Peyer's patch (tissue), 4 donors: ENCODE data around the gene OXLD1. TPM values are rescaled to one million over a fixed set of nuclear protein-coding genes. Genes with fewer than 3 reads are reported as not detected.
A peak's percentile ranks its signal among the peaks of the same experiment; 100 is the strongest.
"Not testable (repeated sequence)": the region's sequence is repeated elsewhere in the genome, so short reads cannot be mapped to it uniquely, and the experiment has no call there.

Experiments
- DNase-seq, 3 donors: peaks; one replicate each; pipeline ENCODE4 v3.0.0-alpha.2; 2017 to 2019
- H3K27ac ChIP-seq, 4 donors: fragments of 200-600 bp; sonication (generic); one replicate each; pipeline ENCODE4 v1.5.1; 2016 to 2019
- H3K27me3 ChIP-seq, 2 donors: fragments of 200-600 bp; sonication (generic); one replicate each; pipeline ENCODE4 v1.5.1; 2019
- H3K36me3 ChIP-seq, 3 donors: fragments of 200-600 bp; sonication (generic); one replicate each; pipeline ENCODE4 v1.5.1; 2016 to 2019
- H3K4me1 ChIP-seq, 4 donors: fragments of 200-600 bp; sonication (generic); one replicate each; pipeline ENCODE4 v1.5.1; 2016 to 2019
- H3K4me3 ChIP-seq, 4 donors: fragments of 200-600 bp; sonication (generic); 1 replicate in 3 of 4; 2 replicates in 1 of 4; pipeline ENCODE4 v1.5.1; 2016 to 2019; ENCODE audit warnings: mild to moderate bottlenecking in 1 of 4
- H3K9me3 ChIP-seq, 4 donors: fragments of 200-600 bp; sonication (generic); one replicate each; pipeline ENCODE4 v1.5.1; 2016 to 2019; ENCODE audit warnings: mild to moderate bottlenecking in 1 of 4
- CTCF ChIP-seq, 6 experiments: fragments of 450-650 bp in 4 of 6; fragments of 200-600 bp in 2 of 6; sonication (generic) in 1 of 6; IDR thresholded peaks; one replicate each; pipeline ENCODE4 v1.5.1; 2017 to 2019; ENCODE audit warnings: antibody characterized with exemption in 6 of 6, mild to moderate bottlenecking in 3 of 6, moderate library complexity in 1 of 6
- POLR2A ChIP-seq, 2 donors: fragments of 450-650 bp; IDR thresholded peaks; one replicate each; pipeline ENCODE4 v1.5.1; 2017; ENCODE audit warnings: antibody characterized with exemption in 2 of 2, mild to moderate bottlenecking in 2 of 2, moderate library complexity in 2 of 2
- total RNA-seq, 4 donors: library from RNA; depleted of rRNA; stranded (reverse); fragments of >200 nt; gene quantifications; one replicate each; pipeline ENCODE4 v1.1.0, GENCODE V29; 2016

The OXLD1 gene
- total RNA-seq, 4 donors from 2014 or later = 1.7 to 55.4 (median 41.9) TPM

GRCh38 chr17:81676906-81677305 lies 10.5 kb upstream of the OXLD1 start:
- Histone ChIP-seq H3K4me3 (no peak overlapping the region), H3K4me1 (peaks cover 0 to under 1% (median 0%) of the 10 kb centered on the region in 4 donors), H3K27ac (no peak overlapping the region), H3K36me3 (peaks cover 0 to 29% (median 0%) of the 10 kb centered on the region in 3 donors), H3K9me3 (no peaks in the 10 kb centered on the region), H3K27me3 (no peaks in the 10 kb centered on the region)
- no peak for TF ChIP-seq POLR2A (IDR thresholded peaks at IDR 0.05)
- TF ChIP-seq CTCF (IDR thresholded peaks at IDR 0.05) = no peak
- no peak for DNase-seq

GRCh38 chr17:81675515-81676221 lies 9.3 kb upstream of the OXLD1 start:
- H3K27me3 ChIP-seq, DNase-seq, H3K4me3 ChIP-seq, H3K4me1 ChIP-seq, H3K27ac ChIP-seq, H3K9me3 ChIP-seq: not testable (repeated sequence)
- peaks cover 0 to 36% (median 0%) of the 10 kb centered on the region in 3 donors for H3K36me3 ChIP-seq
- peak; percentile 24 to 73 (median 64) for TF ChIP-seq CTCF (IDR thresholded peaks at IDR 0.05)

- no peak overlapping the region for H3K4me3 ChIP-seq
- H3K27ac ChIP-seq = no peak overlapping the region
- peaks cover 0 to 52% (median 0%) of the 10 kb centered on the region in 3 donors for H3K36me3 ChIP-seq
- H3K4me1 ChIP-seq = no peaks in the 10 kb centered on the region
- TF ChIP-seq CTCF (IDR thresholded peaks at IDR 0.05) = no peak
- TF ChIP-seq POLR2A (IDR thresholded peaks at IDR 0.05) = no peak
- no peaks in the 10 kb centered on the region for H3K27me3 ChIP-seq
- H3K9me3 ChIP-seq = no peaks in the 10 kb centered on the region
- DNase-seq = no peak
These were observed 7.3 kb upstream of the OXLD1 start for GRCh38 chr17:81673561-81674258.

GRCh38 chr17:81672954-81673353 lies 6.5 kb upstream of the OXLD1 start:
- TF ChIP-seq POLR2A (IDR thresholded peaks at IDR 0.05) = no peak
- no peak for TF ChIP-seq CTCF (IDR thresholded peaks at IDR 0.05)
- Histone ChIP-seq H3K36me3 (peaks cover 0 to 52% (median 0%) of the 10 kb centered on the region in 3 donors), H3K27me3 (no peaks in the 10 kb centered on the region)

GRCh38 chr17:81672504-81672903 lies 6.1 kb upstream of the OXLD1 start:
- DNase-seq = no peak
- H3K4me1 ChIP-seq = peaks cover 0 to 8% (median 0%) of the 10 kb centered on the region in 4 donors
- H3K4me3 ChIP-seq = no peak overlapping the region
- H3K27ac ChIP-seq = no peak overlapping the region
- H3K9me3 ChIP-seq = no peaks in the 10 kb centered on the region
- H3K36me3 ChIP-seq = peaks cover 0 to 52% (median 0%) of the 10 kb centered on the region in 3 donors
- no peak for TF ChIP-seq POLR2A (IDR thresholded peaks at IDR 0.05)
- TF ChIP-seq CTCF (IDR thresholded peaks at IDR 0.05) = no peak
- no peaks in the 10 kb centered on the region for H3K27me3 ChIP-seq

More at GRCh38 chr17:81672954-81673353, 6.5 kb upstream of the OXLD1 start:
- DNase-seq = no peak
- Histone ChIP-seq H3K4me3 (no peak overlapping the region), H3K4me1 (peaks cover 0 to 3% (median 0%) of the 10 kb centered on the region in 4 donors), H3K9me3 (no peaks in the 10 kb centered on the region), H3K27ac (no peak overlapping the region)
